Neural progenitor cell (in vitro differentiated cells): ENCODE data around the gene EFL1. TPM values are rescaled to one million over a fixed set of nuclear protein-coding genes. Genes with fewer than 3 reads are reported as not detected.

Source experiments
- DNase-seq: peaks from one replicate; pipeline ENCODE4 v3.0.0-alpha.2; 2016; ENCODE audit warnings: low spot score
- H2AFZ ChIP-seq: fragments of 200-600 bp; sonication (generic); replicated peaks from 2 replicates; pipeline ENCODE4 v1.6.1; 2016; ENCODE audit warnings: antibody characterized with exemption
- H3F3A ChIP-seq: fragments of 200-600 bp; sonication (generic); 2 replicates; pipeline ENCODE4 v1.6.1; 2016; ENCODE audit warnings: antibody characterized with exemption, low read depth
- H3K27ac ChIP-seq: fragments of 200-600 bp; sonication (generic); 2 replicates; pipeline ENCODE4 v1.5.1; 2016; ENCODE audit warnings: mild to moderate bottlenecking
- H3K27me3 ChIP-seq: fragments of 200-600 bp; sonication (generic); 2 replicates; pipeline ENCODE4 v1.6.1; 2016; ENCODE audit warnings: mild to moderate bottlenecking, moderate library complexity
- H3K36me3 ChIP-seq: fragments of 200-600 bp; sonication (generic); 2 replicates; pipeline ENCODE4 v1.5.1; 2016
- H3K4me1 ChIP-seq: fragments of 200-600 bp; sonication (generic); 2 replicates; pipeline ENCODE4 v1.6.1; 2016; ENCODE audit warnings: mixed run types
- H3K4me2 ChIP-seq: fragments of 200-600 bp; sonication (generic); 2 replicates; pipeline ENCODE4 v1.6.1; 2016
- H3K4me3 ChIP-seq: fragments of 200-600 bp; sonication (generic); 2 replicates; pipeline ENCODE4 v1.5.1; 2016
- H3K79me2 ChIP-seq: fragments of 200-600 bp; sonication (generic); 2 replicates; pipeline ENCODE4 v1.6.1; 2016; ENCODE audit warnings: low read depth
- H3K9ac ChIP-seq: fragments of 200-600 bp; sonication (generic); 2 replicates; pipeline ENCODE4 v1.6.1; 2016
- H3K9me3 ChIP-seq: fragments of 200-600 bp; sonication (generic); 2 replicates; pipeline ENCODE4 v1.5.1; 2016; ENCODE audit warnings: low read depth
- H4K20me1 ChIP-seq: fragments of 200-600 bp; sonication (generic); 2 replicates; pipeline ENCODE4 v1.6.1; 2016; ENCODE audit warnings: low read depth
- H3K27ac Mint-ChIP-seq: 3 replicates; pipeline ENCODE4 v1.8.0; 2021; ENCODE audit warnings: mixed read lengths
- H3K27me3 Mint-ChIP-seq: 2 replicates; pipeline ENCODE4 v1.8.0; 2022; ENCODE audit warnings: low read depth, mild to moderate bottlenecking, inconsistent platforms, moderate library complexity, mixed read lengths; ENCODE audit not compliant: insufficient read depth
- H3K36me3 Mint-ChIP-seq: 3 replicates; pipeline ENCODE4 v1.8.0; 2021; ENCODE audit warnings: mixed read lengths
- H3K4me1 Mint-ChIP-seq: 3 replicates; pipeline ENCODE4 v1.8.0; 2021; ENCODE audit warnings: mixed read lengths
- H3K4me3 Mint-ChIP-seq: 3 replicates; pipeline ENCODE4 v1.8.0; 2021; ENCODE audit warnings: mild to moderate bottlenecking, moderate library complexity, mixed read lengths
- H3K9me3 Mint-ChIP-seq: 3 replicates; pipeline ENCODE4 v1.8.0; 2020; ENCODE audit warnings: mixed read lengths
- EZH2 ChIP-seq: fragments of 200-600 bp; sonication (generic); IDR thresholded peaks from 2 replicates; pipeline ENCODE4 v1.6.1; 2017; ENCODE audit warnings: antibody characterized with exemption, mild to moderate bottlenecking, moderate library complexity
- EZH2phosphoT487 ChIP-seq: fragments of 200-600 bp; sonication (generic); IDR thresholded peaks from 2 replicates; pipeline ENCODE4 v1.6.1; 2017; ENCODE audit warnings: antibody characterized with exemption
- total RNA-seq: library from RNA; depleted of rRNA; stranded (reverse); fragments of >200 nt; gene quantifications from 2 replicates; pipeline ENCODE4 v1.2.3, GENCODE V29; 2015; ENCODE audit warnings: low replicate concordance
- TF ChIP-seq, protein P1 (sequence below): fragments of 200-600 bp; sonication (generic); IDR thresholded peaks from 2 replicates; pipeline ENCODE4 v1.5.1; 2017; ENCODE audit warnings: antibody characterized with exemption, mild to moderate bottlenecking

Gene EFL1
- total RNA-seq, 1 donor from 2014 or later, result 42.4 TPM

DNA sequence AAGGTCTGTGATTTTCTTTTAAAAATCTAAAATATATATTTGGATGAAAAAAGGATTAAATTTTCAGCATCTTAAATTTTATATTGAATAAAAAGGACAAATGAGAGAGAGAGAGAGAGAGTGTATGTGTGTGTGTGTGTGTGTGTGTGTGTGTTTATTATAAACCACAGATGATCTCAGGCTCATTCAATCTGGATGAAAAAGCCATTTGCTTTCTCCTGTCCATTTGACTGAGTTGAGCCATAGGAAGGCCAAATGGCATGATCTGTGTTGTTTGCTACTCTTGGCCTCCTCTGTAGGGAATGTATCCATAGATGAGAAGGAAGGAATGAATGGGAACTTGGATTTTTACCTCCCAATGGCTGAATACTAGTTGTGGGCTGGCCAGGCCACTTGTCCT lies 124.2 kb downstream of the EFL1 start:
- no peaks in the 10 kb centered on the region for H3F3A ChIP-seq
- no peak overlapping the region for H2AFZ ChIP-seq
- Mint-ChIP-seq H3K4me1 (peaks cover 5% of the 10 kb centered on the region), H3K27me3 (no peaks in the 10 kb centered on the region), H3K27ac (no peak overlapping the region), H3K4me3 (no peak overlapping the region), H3K36me3 (peaks cover 10% of the 10 kb centered on the region), H3K9me3 (no peaks in the 10 kb centered on the region)
- H3K36me3 ChIP-seq, result no peaks in the 10 kb centered on the region
- TF ChIP-seq EZH2 (no peak), EZH2phosphoT487 (no peak)
- TF ChIP-seq, protein P1, sequence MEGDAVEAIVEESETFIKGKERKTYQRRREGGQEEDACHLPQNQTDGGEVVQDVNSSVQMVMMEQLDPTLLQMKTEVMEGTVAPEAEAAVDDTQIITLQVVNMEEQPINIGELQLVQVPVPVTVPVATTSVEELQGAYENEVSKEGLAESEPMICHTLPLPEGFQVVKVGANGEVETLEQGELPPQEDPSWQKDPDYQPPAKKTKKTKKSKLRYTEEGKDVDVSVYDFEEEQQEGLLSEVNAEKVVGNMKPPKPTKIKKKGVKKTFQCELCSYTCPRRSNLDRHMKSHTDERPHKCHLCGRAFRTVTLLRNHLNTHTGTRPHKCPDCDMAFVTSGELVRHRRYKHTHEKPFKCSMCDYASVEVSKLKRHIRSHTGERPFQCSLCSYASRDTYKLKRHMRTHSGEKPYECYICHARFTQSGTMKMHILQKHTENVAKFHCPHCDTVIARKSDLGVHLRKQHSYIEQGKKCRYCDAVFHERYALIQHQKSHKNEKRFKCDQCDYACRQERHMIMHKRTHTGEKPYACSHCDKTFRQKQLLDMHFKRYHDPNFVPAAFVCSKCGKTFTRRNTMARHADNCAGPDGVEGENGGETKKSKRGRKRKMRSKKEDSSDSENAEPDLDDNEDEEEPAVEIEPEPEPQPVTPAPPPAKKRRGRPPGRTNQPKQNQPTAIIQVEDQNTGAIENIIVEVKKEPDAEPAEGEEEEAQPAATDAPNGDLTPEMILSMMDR, result no peak
- no peak overlapping the region for H3K4me2 ChIP-seq
- H3K27me3 ChIP-seq, result no peaks in the 10 kb centered on the region
- no peaks in the 10 kb centered on the region for H3K9me3 ChIP-seq
- DNase-seq, result no peak
- no peak overlapping the region for H3K27ac ChIP-seq
- H3K79me2 ChIP-seq, result no peaks in the 10 kb centered on the region
- no peak overlapping the region for H3K4me3 ChIP-seq
- no peaks in the 10 kb centered on the region for H4K20me1 ChIP-seq
- no peaks in the 10 kb centered on the region for H3K4me1 ChIP-seq
- H3K9ac ChIP-seq, result no peak overlapping the region

GRCh38 chr15:82137261-82137660 lies 125.3 kb downstream of the EFL1 start:
- Histone ChIP-seq H3K4me3 (no peak overlapping the region), H3K27me3 (no peaks in the 10 kb centered on the region), H3K36me3 (no peaks in the 10 kb centered on the region), H3K79me2 (no peaks in the 10 kb centered on the region), H3K9me3 (no peaks in the 10 kb centered on the region), H3K4me2 (no peak overlapping the region), H2AFZ (no peak overlapping the region), H3K27ac (no peak overlapping the region), H3K4me1 (no peaks in the 10 kb centered on the region), H3K9ac (no peak overlapping the region), H4K20me1 (no peaks in the 10 kb centered on the region), H3F3A (no peaks in the 10 kb centered on the region)
- no peak overlapping the region for H3K27ac Mint-ChIP-seq
- H3K36me3 Mint-ChIP-seq, result peaks cover 10% of the 10 kb centered on the region
- DNase-seq, result no peak
- H3K9me3 Mint-ChIP-seq, result no peaks in the 10 kb centered on the region
- H3K4me3 Mint-ChIP-seq, result no peak overlapping the region
- TF ChIP-seq, protein P1, result no peak
- TF ChIP-seq EZH2 (no peak), EZH2phosphoT487 (no peak)
- peaks cover 5% of the 10 kb centered on the region for H3K4me1 Mint-ChIP-seq
- no peaks in the 10 kb centered on the region for H3K27me3 Mint-ChIP-seq

GRCh38 chr15:82136120-82136519 lies 126.4 kb downstream of the EFL1 start:
- H3K9me3 Mint-ChIP-seq, result no peaks in the 10 kb centered on the region
- H3F3A ChIP-seq, result no peaks in the 10 kb centered on the region

More at GRCh38 chr15:82136120-82136519, 126.4 kb downstream of the EFL1 start:
- no peaks in the 10 kb centered on the region for H3K79me2 ChIP-seq
- peaks cover 5% of the 10 kb centered on the region for H3K4me1 Mint-ChIP-seq
- H3K27ac ChIP-seq, result no peak overlapping the region
- H3K4me3 ChIP-seq, result no peak overlapping the region
- H3K4me2 ChIP-seq, result no peak overlapping the region
- H3K4me1 ChIP-seq, result no peaks in the 10 kb centered on the region
- H4K20me1 ChIP-seq, result no peaks in the 10 kb centered on the region
- no peak overlapping the region for H3K4me3 Mint-ChIP-seq
- no peak for DNase-seq
- no peaks in the 10 kb centered on the region for H3K9me3 ChIP-seq
- peaks cover 14% of the 10 kb centered on the region for H3K36me3 Mint-ChIP-seq
- no peak overlapping the region for H3K27ac Mint-ChIP-seq
- H3K27me3 Mint-ChIP-seq, result no peaks in the 10 kb centered on the region
- H3K36me3 ChIP-seq, result no peaks in the 10 kb centered on the region
- H2AFZ ChIP-seq, result no peak overlapping the region
- no peak for TF ChIP-seq EZH2phosphoT487
- TF ChIP-seq, protein P1, result no peak
- no peak for TF ChIP-seq EZH2
- no peaks in the 10 kb centered on the region for H3K27me3 ChIP-seq
- no peak overlapping the region for H3K9ac ChIP-seq
